ENCODE results near the gene RBM5. TPM values are rescaled to one million over a fixed set of nuclear protein-coding genes. Genes with fewer than 3 reads are reported as not detected.

RBM5 gene
- total RNA-seq, 1 donor: 150 TPM

- peaks cover 30% of the 10 kb centered on the region for H3K79me2 ChIP-seq (ENCODE audit: insufficient read depth, low read length)
- no peak for DNase-seq (ENCODE audit: insufficient read length, low spot score, missing footprints)
Observed at GRCh38 chr3:50100956-50101845, 12.5 kb downstream of the RBM5 start.

GRCh38 chr3:50102558-50102957 is 13.8 kb downstream of the RBM5 start:
- Histone ChIP-seq H3K9me3 (ENCODE audit: low read depth, low read length) (no peaks in the 10 kb centered on the region), H3K27me3 (ENCODE audit: insufficient read depth, low read length) (no peaks in the 10 kb centered on the region), H3K4me3 (ENCODE audit: insufficient read depth, low read length) (no peak overlapping the region), H3K4me1 (ENCODE audit: insufficient read depth, low read length) (peaks cover 4% of the 10 kb centered on the region), H3K79me2 (ENCODE audit: insufficient read depth, low read length) (peaks cover 25% of the 10 kb centered on the region), H4K20me1 (ENCODE audit: insufficient read depth, low read length) (peaks cover 22% of the 10 kb centered on the region), H2AFZ (ENCODE audit: low read length) (no peak overlapping the region), H3K4me2 (ENCODE audit: insufficient read depth, low read length) (no peak overlapping the region), H3K27ac (ENCODE audit: low read depth, low read length) (no peak overlapping the region), H3K36me3 (ENCODE audit: insufficient read depth, low read length) (peaks cover 96% of the 10 kb centered on the region)
- DNase-seq (ENCODE audit: insufficient read length, low spot score, missing footprints): no peak
- TF ChIP-seq CTCF (IDR thresholded peaks at IDR 0.05; ENCODE audit: extremely low read depth, low read depth, low read length): no peak

More at GRCh38 chr3:50100956-50101845, 12.5 kb downstream of the RBM5 start:
- Histone ChIP-seq H3K4me3 (ENCODE audit: insufficient read depth, low read length) (no peak overlapping the region), H3K9me3 (ENCODE audit: low read depth, low read length) (no peaks in the 10 kb centered on the region), H3K4me1 (ENCODE audit: insufficient read depth, low read length) (peaks cover 4% of the 10 kb centered on the region), H3K27me3 (ENCODE audit: insufficient read depth, low read length) (no peaks in the 10 kb centered on the region), H3K27ac (ENCODE audit: low read depth, low read length) (peak overlapping the region; percentile 49), H3K36me3 (ENCODE audit: insufficient read depth, low read length) (peaks cover 96% of the 10 kb centered on the region), H3K4me2 (ENCODE audit: insufficient read depth, low read length) (no peak overlapping the region), H2AFZ (ENCODE audit: low read length) (no peak overlapping the region), H4K20me1 (ENCODE audit: insufficient read depth, low read length) (peaks cover 32% of the 10 kb centered on the region)
- no peak for TF ChIP-seq CTCF (IDR thresholded peaks at IDR 0.05; ENCODE audit: extremely low read depth, low read depth, low read length)

DNA sequence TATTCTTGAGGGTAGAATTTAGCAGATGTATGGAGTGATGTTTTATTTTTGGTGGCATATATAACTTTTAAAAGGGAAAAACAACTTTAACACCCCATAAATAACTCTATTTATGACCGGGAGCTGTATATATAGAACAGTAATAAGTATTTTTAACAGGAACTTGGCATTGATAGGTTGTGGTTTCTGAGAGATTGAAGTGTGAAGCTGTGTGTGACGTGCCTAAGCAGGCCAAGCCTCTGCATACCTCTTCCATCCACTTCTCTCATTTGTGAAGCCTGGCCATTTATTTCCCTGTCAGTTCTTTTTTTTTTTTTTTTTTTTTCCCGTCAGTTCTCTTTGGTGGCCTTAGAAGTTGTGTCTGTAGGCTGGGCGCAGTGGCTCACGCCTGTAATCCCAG is 23.0 kb downstream of the RBM5 start:
- H3K36me3 ChIP-seq (ENCODE audit: insufficient read depth, low read length): peaks cover 99% of the 10 kb centered on the region
- H4K20me1 ChIP-seq (ENCODE audit: insufficient read depth, low read length): peaks cover 25% of the 10 kb centered on the region
- peaks cover 19% of the 10 kb centered on the region for H3K79me2 ChIP-seq (ENCODE audit: insufficient read depth, low read length)
- TF ChIP-seq CTCF (IDR thresholded peaks at IDR 0.05; ENCODE audit: extremely low read depth, low read depth, low read length): no peak
- peak; percentile 25 for DNase-seq (ENCODE audit: insufficient read length, low spot score, missing footprints)
- no peaks in the 10 kb centered on the region for H3K9me3 ChIP-seq (ENCODE audit: low read depth, low read length)
- H3K27ac ChIP-seq (ENCODE audit: low read depth, low read length): no peak overlapping the region
- no peaks in the 10 kb centered on the region for H3K27me3 ChIP-seq (ENCODE audit: insufficient read depth, low read length)
- no peak overlapping the region for H2AFZ ChIP-seq (ENCODE audit: low read length)
- no peak overlapping the region for H3K4me3 ChIP-seq (ENCODE audit: insufficient read depth, low read length)
- no peaks in the 10 kb centered on the region for H3K4me1 ChIP-seq (ENCODE audit: insufficient read depth, low read length)
- no peak overlapping the region for H3K4me2 ChIP-seq (ENCODE audit: insufficient read depth, low read length)

DNA sequence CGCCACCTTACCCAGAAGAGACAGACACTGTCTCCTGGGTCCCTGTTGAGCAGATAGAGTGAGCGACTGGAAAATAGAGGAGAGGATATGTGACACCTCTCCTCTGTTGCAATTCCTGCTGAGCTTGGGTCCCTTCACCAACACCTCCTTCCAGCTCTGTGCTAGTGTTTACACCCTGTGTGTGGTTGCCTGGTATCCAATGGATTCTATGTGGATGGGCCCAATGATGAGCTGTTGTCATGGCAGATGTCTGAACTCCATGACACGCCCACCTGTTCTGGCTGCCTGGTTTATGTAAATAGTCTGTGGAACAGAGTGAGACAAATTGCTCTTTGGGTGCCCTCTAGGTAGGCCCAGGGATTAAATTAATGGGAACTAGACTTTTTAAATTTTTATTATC is 23.7 kb downstream of the RBM5 start:
- Histone ChIP-seq H3K27ac (ENCODE audit: low read depth, low read length) (no peak overlapping the region), H3K4me3 (ENCODE audit: insufficient read depth, low read length) (no peak overlapping the region), H2AFZ (ENCODE audit: low read length) (no peak overlapping the region), H3K4me2 (ENCODE audit: insufficient read depth, low read length) (no peak overlapping the region), H3K9me3 (ENCODE audit: low read depth, low read length) (no peaks in the 10 kb centered on the region), H3K79me2 (ENCODE audit: insufficient read depth, low read length) (peaks cover 14% of the 10 kb centered on the region), H3K36me3 (ENCODE audit: insufficient read depth, low read length) (peaks cover 99% of the 10 kb centered on the region), H3K4me1 (ENCODE audit: insufficient read depth, low read length) (no peaks in the 10 kb centered on the region), H3K27me3 (ENCODE audit: insufficient read depth, low read length) (no peaks in the 10 kb centered on the region), H4K20me1 (ENCODE audit: insufficient read depth, low read length) (peaks cover 27% of the 10 kb centered on the region)
- no peak for TF ChIP-seq CTCF (IDR thresholded peaks at IDR 0.05; ENCODE audit: extremely low read depth, low read depth, low read length)
- no peak for DNase-seq (ENCODE audit: insufficient read length, low spot score, missing footprints)
